Spleen (tissue), 11 donors: ENCODE measurements around the gene TMEM203. TPM values are rescaled to one million over a fixed set of nuclear protein-coding genes. Genes with fewer than 3 reads are reported as not detected.

Source experiments
- DNase-seq: peaks from one replicate; pipeline ENCODE4 v3.0.0-alpha.2; 2020
- H3K27ac ChIP-seq, 8 donors: fragments of 200-600 bp; sonication (generic) in 7 of 8; 1 replicate in 4 of 8; 2 replicates in 4 of 8; pipeline versions ENCODE4 v1.5.0 to v1.8.0; 2016 to 2021; ENCODE audit warnings: inconsistent platforms in 4 of 8, mild to moderate bottlenecking in 4 of 8, moderate library complexity in 1 of 8
- H3K27me3 ChIP-seq, 7 donors: fragments of 200-600 bp; sonication (generic) in 6 of 7; replicated peaks in 1 of 7; 1 replicate in 4 of 7; 2 replicates in 3 of 7; pipeline versions ENCODE4 v1.5.0 to v1.8.0; 2016 to 2021; ENCODE audit warnings: inconsistent platforms in 3 of 7, mild to moderate bottlenecking in 1 of 7
- H3K36me3 ChIP-seq, 6 donors: fragments of 200-600 bp; sonication (generic) in 5 of 6; 1 replicate in 4 of 6; 2 replicates in 2 of 6; pipeline versions ENCODE4 v1.5.0 to v1.8.0; 2016 to 2021; ENCODE audit warnings: inconsistent platforms in 2 of 6
- H3K4me1 ChIP-seq, 6 donors: fragments of 200-600 bp; sonication (generic) in 5 of 6; 1 replicate in 3 of 6; 2 replicates in 3 of 6; pipeline versions ENCODE4 v1.5.0 to v1.8.0; 2016 to 2021; ENCODE audit warnings: inconsistent platforms in 3 of 6
- H3K4me3 ChIP-seq, 8 donors: fragments of 200-600 bp; sonication (generic) in 7 of 8; 1 replicate in 4 of 8; 2 replicates in 4 of 8; pipeline versions ENCODE4 v1.5.0 to v1.8.0; 2016 to 2021; ENCODE audit warnings: inconsistent platforms in 4 of 8, mild to moderate bottlenecking in 4 of 8, moderate library complexity in 2 of 8
- H3K9me3 ChIP-seq, 8 donors: fragments of 200-600 bp; sonication (generic) in 7 of 8; 1 replicate in 4 of 8; 2 replicates in 4 of 8; pipeline versions ENCODE4 v1.5.0 to v1.8.0; 2016 to 2021; ENCODE audit warnings: inconsistent platforms in 4 of 8
- CTCF ChIP-seq, 11 experiments: fragments of 200-600 bp in 7 of 11; fragments of 450-650 bp in 4 of 11; sonication (generic) in 4 of 11; IDR thresholded peaks in 8 of 11; conservative IDR thresholded peaks in 3 of 11; 1 replicate in 7 of 11; 2 replicates in 4 of 11; pipeline versions ENCODE4 v1.4.0 to v1.8.0; 2016 to 2021; ENCODE audit warnings: antibody characterized with exemption in 11 of 11, inconsistent platforms in 4 of 11, mild to moderate bottlenecking in 1 of 11
- POLR2AphosphoS5 ChIP-seq, 3 donors: sonication (generic); formaldehyde crosslinking; IDR thresholded peaks; one replicate each; pipeline ENCODE4 v1.5.1; 2017; ENCODE audit warnings: antibody characterized with exemption in 3 of 3
- WGBS, 5 donors: extraction: QIAGEN DNeasy Blood & Tissue Kit in 3 of 5; methylation state at CpG; one replicate each; pipeline versions ENCODE4 v1.1.5 to v1.1.7; 2013 to 2018; 5-methylcytosine and 5-hydroxymethylcytosine counted together
- intact Hi-C: fragments of 100-400 bp; cut with DNase I; formaldehyde crosslinking; loops from one replicate; pipeline ENCODE4 v1.15.0; 2023; ENCODE audit warnings: low total_unique reads
- microRNA-seq, 3 donors: library from miRNA; unstranded; fragments of <30 nt; microRNA quantifications; one replicate each; pipeline versions ENCODE4 to v1.1.0, GENCODE V29; 2019 to 2020
- polyA plus RNA-seq, 3 donors: library from polyadenylated mRNA; stranded (reverse); fragments of 200-250 nt; gene quantifications; one replicate each; pipeline ENCODE4 v1.2.1, GENCODE V29; 2013
- small RNA-seq, 4 donors: library from RNA; depleted of rRNA; stranded (forward); fragments of <200 nt; gene quantifications; one replicate each; pipeline ENCODE3, GENCODE V24; 2016
- total RNA-seq, 7 donors: library from RNA; depleted of rRNA in 3 of 7; stranded (reverse); fragments of >200 nt in 3 of 7; fragmentation: NEBNext Ultra II Directional in 4 of 7; extraction: Animal tissue kit (Norgen Biotek cat#: 25700) in 4 of 7; gene quantifications; one replicate each; pipeline versions ENCODE4 v1.1.0 to v1.2.1, GENCODE V29; 2016 to 2021
- donor health status: healthy with polysubstance abuse.
- donor health status: DM: no; HTN: no; CAD: no; lungs with moderate emphysema.
- donor health status: DM: no; HTN: no; CAD: no.
- donor health status: Bipolar disorder and iron deficiency.
- donor health status: healthy.
- donor health status: DM: no; HTN: no; CAD: no.
- donor health status: DM: yes; HTN: yes; CAD: no.

The TMEM203 gene
- total and polyA plus RNA-seq, 10 donors, result 28.4 to 50.1 (median 36.0) TPM

GRCh38 chr9:137156567-137157375 lies 48.7 kb downstream of the TMEM203 start:
- H3K4me3 ChIP-seq, result peak overlapping the region in 5 of 8 donors; percentile 17 to 55 (median 19)
- no peak overlapping the region for H3K27ac ChIP-seq
- intact Hi-C loops, result no loop called here
- no peak for DNase-seq
- H3K36me3 ChIP-seq, result no peaks in the 10 kb centered on the region
- peaks cover 3 to 75% (median 63%) of the 10 kb centered on the region in 7 donors for H3K27me3 ChIP-seq
- WGBS, 5 donors, result 0 to 11% (median 4%) methylated on average over 12 to 65 of the region's 65 CpGs
- H3K4me1 ChIP-seq, result peaks cover 0 to 32% (median 10%) of the 10 kb centered on the region in 6 donors
- no peaks in the 10 kb centered on the region for H3K9me3 ChIP-seq
- no peak for TF ChIP-seq CTCF (IDR thresholded peaks at IDR 0.05 in 8 of 11, conservative IDR thresholded peaks at IDR 0.05 in 3 of 11)
- no peak for TF ChIP-seq POLR2AphosphoS5 (IDR thresholded peaks at IDR 0.05)

Small RNA genes lying within 50 kb of the gene (microRNA-seq; reads per million reads assigned to microRNA genes)
- gene MIR3621, result 0 reads per million in 3 donors

Small RNA genes lying within 50 kb of the gene (small RNA-seq; reads per million reads assigned to genes)
- gene MIR3621, result 0 reads per million in 4 donors

Other genes with a start within 250 kb of the TMEM203 start
Only the 30 nearest of the 31 such genes appear.
- 100 to 1,000 TPM; 134 to 457 (median 378) TPM for gene PTGDS, start 228.1 kb downstream of the TMEM203 start, total RNA-seq
- gene PTGDS, start 228.1 kb downstream of the TMEM203 start, polyA plus RNA-seq, result 1,000 to 10,000 TPM in 1 of 3 donors, 100 to 1,000 TPM in 2; 462 to 1,396 (median 703) TPM
- 1 to 10 TPM; 1.8 to 8.3 (median 3.3) TPM for gene LCNL1, start 222.7 kb downstream of the TMEM203 start, total RNA-seq
- 1 to 10 TPM; 1.3 to 4.7 (median 2.3) TPM for gene LCNL1, start 222.7 kb downstream of the TMEM203 start, polyA plus RNA-seq
- 10 to 100 TPM; 51.3 to 72.9 (median 63.9) TPM for gene PAXX, start 213.2 kb downstream of the TMEM203 start, total RNA-seq
- gene PAXX, start 213.2 kb downstream of the TMEM203 start, polyA plus RNA-seq, result 100 to 1,000 TPM; 168 to 264 (median 261) TPM
- gene CLIC3, start 209.1 kb downstream of the TMEM203 start, total RNA-seq, result 10 to 100 TPM in 1 of 7 donors, 1 to 10 TPM in 6; 3.5 to 10.7 (median 5.5) TPM
- gene CLIC3, start 209.1 kb downstream of the TMEM203 start, polyA plus RNA-seq, result 1 to 10 TPM; 2.9 to 7.2 (median 5.3) TPM
- 10 to 100 TPM; 36.3 to 97.5 (median 59.0) TPM for gene ABCA2, start 177.4 kb downstream of the TMEM203 start, total RNA-seq
- 10 to 100 TPM; 11.9 to 38.6 (median 19.6) TPM for gene ABCA2, start 177.4 kb downstream of the TMEM203 start, polyA plus RNA-seq
- gene FUT7, start 173.6 kb downstream of the TMEM203 start, total RNA-seq, result 10 to 100 TPM in 2 of 7 donors, 1 to 10 TPM in 5; 5.5 to 14.9 (median 6.7) TPM
- 1 to 10 TPM; 4.0 to 6.9 (median 4.8) TPM for gene FUT7, start 173.6 kb downstream of the TMEM203 start, polyA plus RNA-seq
- 100 to 1,000 TPM in 5 of 7 donors, 10 to 100 TPM in 2; 86.3 to 197 (median 111) TPM for gene NPDC1, start 159.5 kb downstream of the TMEM203 start, total RNA-seq
- gene NPDC1, start 159.5 kb downstream of the TMEM203 start, polyA plus RNA-seq, result 100 to 1,000 TPM; 104 to 358 (median 256) TPM
- gene ENTPD2, start 151.6 kb downstream of the TMEM203 start, total RNA-seq, result under 1 TPM in 2 of 7 donors, not detected in 5; 0.32 to 0.40 TPM
- under 1 TPM in 2 of 3 donors, not detected in 1; 0.11 to 0.58 TPM for gene ENTPD2, start 151.6 kb downstream of the TMEM203 start, polyA plus RNA-seq
- gene SAPCD2, start 135.1 kb downstream of the TMEM203 start, total RNA-seq, result 1 to 10 TPM; 2.1 to 6.5 (median 3.0) TPM
- gene SAPCD2, start 135.1 kb downstream of the TMEM203 start, polyA plus RNA-seq, result 1 to 10 TPM in 2 of 3 donors, under 1 TPM in 1; 0.76 to 2.5 (median 2.4) TPM
- 10 to 100 TPM; 19.5 to 35.9 (median 28.6) TPM for gene UAP1L1, start 128.1 kb downstream of the TMEM203 start, total RNA-seq
- gene UAP1L1, start 128.1 kb downstream of the TMEM203 start, polyA plus RNA-seq, result 10 to 100 TPM; 12.5 to 29.7 (median 24.6) TPM
- 10 to 100 TPM; 43.2 to 67.9 (median 51.7) TPM for gene MAN1B1, start 118.7 kb downstream of the TMEM203 start, total RNA-seq
- gene MAN1B1, start 118.7 kb downstream of the TMEM203 start, polyA plus RNA-seq, result 100 to 1,000 TPM in 1 of 3 donors, 10 to 100 TPM in 2; 49.6 to 112 (median 90.0) TPM
- gene DPP7, start 90.9 kb downstream of the TMEM203 start, total RNA-seq, result 100 to 1,000 TPM; 105 to 250 (median 166) TPM
- gene DPP7, start 90.9 kb downstream of the TMEM203 start, polyA plus RNA-seq, result 100 to 1,000 TPM; 342 to 536 (median 501) TPM
- under 1 TPM in 1 of 7 donors, not detected in 6; 0.70 TPM for gene GRIN1, start 66.5 kb downstream of the TMEM203 start, total RNA-seq
- gene GRIN1, start 66.5 kb downstream of the TMEM203 start, polyA plus RNA-seq, result under 1 TPM; 0.03 to 0.07 (median 0.03) TPM
- gene LRRC26, start 35.6 kb downstream of the TMEM203 start, total RNA-seq, result under 1 TPM in 2 of 7 donors, not detected in 5; 0.28 to 0.60 TPM
- under 1 TPM in 1 of 3 donors, not detected in 2; 0.06 TPM for gene LRRC26, start 35.6 kb downstream of the TMEM203 start, polyA plus RNA-seq
- gene TMEM210, start 33.6 kb downstream of the TMEM203 start, total RNA-seq, result not detected
- gene TMEM210, start 33.6 kb downstream of the TMEM203 start, polyA plus RNA-seq, result not detected
- gene ANAPC2, start 17.1 kb downstream of the TMEM203 start, total RNA-seq, result 10 to 100 TPM; 38.4 to 93.0 (median 62.2) TPM
- gene ANAPC2, start 17.1 kb downstream of the TMEM203 start, polyA plus RNA-seq, result 10 to 100 TPM; 27.8 to 67.4 (median 48.5) TPM
- 10 to 100 TPM; 38.2 to 54.3 (median 43.0) TPM for gene SSNA1, start 17.0 kb downstream of the TMEM203 start, total RNA-seq
- 100 to 1,000 TPM in 1 of 3 donors, 10 to 100 TPM in 2; 82.0 to 109 (median 99.6) TPM for gene SSNA1, start 17.0 kb downstream of the TMEM203 start, polyA plus RNA-seq
- gene TPRN, start 4.9 kb downstream of the TMEM203 start, total RNA-seq, result 1 to 10 TPM; 6.3 to 9.6 (median 7.2) TPM
- gene TPRN, start 4.9 kb downstream of the TMEM203 start, polyA plus RNA-seq, result 10 to 100 TPM in 1 of 3 donors, 1 to 10 TPM in 2; 4.5 to 10.7 (median 4.7) TPM
- gene NDOR1, start 52 bp upstream of the TMEM203 start, total RNA-seq, result 10 to 100 TPM; 14.2 to 28.7 (median 21.6) TPM
- gene NDOR1, start 52 bp upstream of the TMEM203 start, polyA plus RNA-seq, result 10 to 100 TPM in 1 of 3 donors, 1 to 10 TPM in 2; 6.3 to 21.7 (median 9.0) TPM
- 1 to 10 TPM; 1.2 to 6.2 (median 2.4) TPM for gene RNF208, start 16.6 kb upstream of the TMEM203 start, total RNA-seq
- 1 to 10 TPM; 2.3 to 5.4 (median 2.9) TPM for gene RNF208, start 16.6 kb upstream of the TMEM203 start, polyA plus RNA-seq
- under 1 TPM in 2 of 7 donors, not detected in 5; 0.36 to 0.94 TPM for gene CYSRT1, start 19.5 kb upstream of the TMEM203 start, total RNA-seq
- under 1 TPM; 0.55 to 0.70 (median 0.64) TPM for gene CYSRT1, start 19.5 kb upstream of the TMEM203 start, polyA plus RNA-seq
- not detected for gene RNF224, start 21.9 kb upstream of the TMEM203 start, total RNA-seq
- gene RNF224, start 21.9 kb upstream of the TMEM203 start, polyA plus RNA-seq, result not detected
- not detected for gene SLC34A3, start 25.3 kb upstream of the TMEM203 start, total RNA-seq
- gene SLC34A3, start 25.3 kb upstream of the TMEM203 start, polyA plus RNA-seq, result not detected
- 100 to 1,000 TPM in 4 of 7 donors, 10 to 100 TPM in 3; 55.1 to 137 (median 102) TPM for gene TUBB4B, start 35.6 kb upstream of the TMEM203 start, total RNA-seq
- gene TUBB4B, start 35.6 kb upstream of the TMEM203 start, polyA plus RNA-seq, result 100 to 1,000 TPM in 2 of 3 donors, 10 to 100 TPM in 1; 59.6 to 112 (median 107) TPM
- gene STPG3, start 45.6 kb upstream of the TMEM203 start, total RNA-seq, result not detected
- not detected for gene STPG3, start 45.6 kb upstream of the TMEM203 start, polyA plus RNA-seq
- 10 to 100 TPM; 27.7 to 46.8 (median 39.9) TPM for gene NELFB, start 49.7 kb upstream of the TMEM203 start, total RNA-seq
- gene NELFB, start 49.7 kb upstream of the TMEM203 start, polyA plus RNA-seq, result 10 to 100 TPM; 26.6 to 49.7 (median 28.0) TPM
- gene TOR4A, start 72.1 kb upstream of the TMEM203 start, total RNA-seq, result 10 to 100 TPM; 23.1 to 39.9 (median 29.4) TPM
- 10 to 100 TPM in 1 of 3 donors, 1 to 10 TPM in 2; 3.2 to 10.8 (median 5.1) TPM for gene TOR4A, start 72.1 kb upstream of the TMEM203 start, polyA plus RNA-seq
- gene NRARP, start 96.6 kb upstream of the TMEM203 start, total RNA-seq, result 10 to 100 TPM in 3 of 7 donors, 1 to 10 TPM in 4; 5.6 to 24.4 (median 9.4) TPM
- 1 to 10 TPM in 1 of 3 donors, under 1 TPM in 2; 0.37 to 1.3 (median 0.94) TPM for gene NRARP, start 96.6 kb upstream of the TMEM203 start, polyA plus RNA-seq
- gene EXD3, start 217.5 kb upstream of the TMEM203 start, total RNA-seq, result 10 to 100 TPM; 14.5 to 52.8 (median 29.8) TPM
- gene EXD3, start 217.5 kb upstream of the TMEM203 start, polyA plus RNA-seq, result 10 to 100 TPM; 15.6 to 62.3 (median 43.4) TPM
- gene NOXA1, start 217.7 kb upstream of the TMEM203 start, total RNA-seq, result 10 to 100 TPM in 2 of 7 donors, 1 to 10 TPM in 5; 1.9 to 15.0 (median 5.3) TPM
- gene NOXA1, start 217.7 kb upstream of the TMEM203 start, polyA plus RNA-seq, result 10 to 100 TPM in 1 of 3 donors, 1 to 10 TPM in 2; 3.2 to 10.7 (median 7.8) TPM